Neural cell (in vitro differentiated cells): ENCODE data around the gene TTC9. TPM values are rescaled to one million over a fixed set of nuclear protein-coding genes. Genes with fewer than 3 reads are reported as not detected.

Experiments used
- H2AFZ ChIP-seq: fragments of 200-600, 300-800 bp; sonication (generic), shearing (Covaris generic); 2 replicates; pipeline ENCODE4 v1.6.0; 2014; ENCODE audit warnings: low read depth, mild to moderate bottlenecking, antibody characterized with exemption, low read length, moderate library complexity
- H3F3A ChIP-seq: fragments of 200-600 bp; shearing (Covaris generic); 2 replicates; pipeline ENCODE4 v1.6.1; 2016; ENCODE audit warnings: mild to moderate bottlenecking, moderate library complexity, mixed read lengths, antibody characterized with exemption, low read length; ENCODE audit not compliant: insufficient read depth, poor library complexity, severe bottlenecking
- H3K27ac ChIP-seq: fragments of 200-600, 300-800 bp; sonication (generic), shearing (Covaris generic); 2 replicates; pipeline ENCODE4 v1.5.1; 2014; ENCODE audit warnings: mild to moderate bottlenecking, low read length, moderate library complexity
- H3K27me3 ChIP-seq: fragments of 300-800, 200-600 bp; sonication (generic), shearing (Covaris generic); 2 replicates; pipeline ENCODE4 v1.6.0; 2014; ENCODE audit warnings: mild to moderate bottlenecking, low read depth, low read length, moderate library complexity; ENCODE audit not compliant: insufficient read depth
- H3K36me3 ChIP-seq: fragments of 300-800, 200-600 bp; sonication (generic), shearing (Covaris generic); 2 replicates; pipeline ENCODE4 v1.5.1; 2014; ENCODE audit warnings: mild to moderate bottlenecking, antibody characterized with exemption, low read length, moderate library complexity; ENCODE audit not compliant: insufficient read depth
- H3K4me2 ChIP-seq: fragments of 300-800, 200-600 bp; sonication (generic), shearing (Covaris generic); 2 replicates; pipeline ENCODE4 v1.6.0; 2014; ENCODE audit warnings: mild to moderate bottlenecking, low read length
- H3K4me3 ChIP-seq: fragments of 300-800, 200-600 bp; sonication (generic), shearing (Covaris generic); 2 replicates; pipeline ENCODE4 v1.5.1; 2014; ENCODE audit warnings: mild to moderate bottlenecking, low read length, moderate library complexity
- H3K79me2 ChIP-seq: fragments of 200-600 bp; shearing (Covaris generic); replicated peaks from 2 replicates; pipeline ENCODE4 v1.6.0; 2014; ENCODE audit warnings: mild to moderate bottlenecking, low read length, moderate library complexity; ENCODE audit not compliant: insufficient read depth
- H3K9ac ChIP-seq: fragments of 300-800, 200-600 bp; sonication (generic), shearing (Covaris generic); 2 replicates; pipeline ENCODE4 v1.6.1; 2016; ENCODE audit warnings: mild to moderate bottlenecking, low read length, mixed read lengths
- H3K9me2 ChIP-seq: fragments of 200-600 bp; shearing (Covaris generic); 2 replicates; pipeline ENCODE4 v1.6.1; 2016; ENCODE audit warnings: mild to moderate bottlenecking, low read length, mixed read lengths; ENCODE audit not compliant: insufficient read depth
- H3K9me3 ChIP-seq: fragments of 200-600, 300-800 bp; sonication (generic), shearing (Covaris generic); 2 replicates; pipeline ENCODE4 v1.6.1; 2016; ENCODE audit warnings: mild to moderate bottlenecking, mixed run types, low read length, moderate library complexity, mixed read lengths
- H4K20me1 ChIP-seq: fragments of 200-600 bp; shearing (Covaris generic); 2 replicates; pipeline ENCODE4 v1.6.1; 2016; ENCODE audit warnings: mild to moderate bottlenecking, mixed run types; ENCODE audit not compliant: insufficient read depth
- CTCF ChIP-seq: fragments of 450-650 bp; IDR thresholded peaks from 2 replicates; pipeline ENCODE4 v1.5.1; 2014; ENCODE audit warnings: antibody characterized with exemption, mild to moderate bottlenecking, moderate library complexity; ENCODE audit not compliant: poor library complexity, severe bottlenecking
- EP300 ChIP-seq: fragments of 450-650 bp; conservative IDR thresholded peaks from 2 replicates; pipeline ENCODE4 v1.6.1; 2014; ENCODE audit warnings: antibody characterized with exemption, mild to moderate bottlenecking, moderate library complexity; ENCODE audit not compliant: poor library complexity, severe bottlenecking
- EZH2 ChIP-seq: fragments of 200-600, 300-800 bp; shearing (Covaris generic), sonication (generic); IDR thresholded peaks from 2 replicates; pipeline ENCODE4 v1.6.1; 2014; ENCODE audit warnings: antibody characterized with exemption, low read length, borderline replicate concordance, mild to moderate bottlenecking; ENCODE audit not compliant: insufficient read depth, poor library complexity, severe bottlenecking
- MXI1 ChIP-seq: fragments of 450-650 bp; conservative IDR thresholded peaks from 2 replicates; pipeline ENCODE4 v1.6.1; 2014; ENCODE audit warnings: antibody characterized with exemption, mild to moderate bottlenecking; ENCODE audit not compliant: poor library complexity, severe bottlenecking
- POLR2AphosphoS5 ChIP-seq: IDR thresholded peaks from 2 replicates; pipeline ENCODE4 v1.6.1; 2012
- RAD21 ChIP-seq: fragments of 450-650 bp; conservative IDR thresholded peaks from 2 replicates; pipeline ENCODE4 v1.6.1; 2014; ENCODE audit warnings: antibody characterized with exemption, mild to moderate bottlenecking, moderate library complexity
- REST ChIP-seq: IDR thresholded peaks from 2 replicates; pipeline ENCODE4 v1.6.1; 2012; ENCODE audit warnings: borderline replicate concordance
- SMC3 ChIP-seq: fragments of 450-650 bp; conservative IDR thresholded peaks from 2 replicates; pipeline ENCODE4 v1.6.1; 2014; ENCODE audit warnings: antibody characterized with exemption, mild to moderate bottlenecking, moderate library complexity; ENCODE audit not compliant: poor library complexity
- TAF1 ChIP-seq: IDR thresholded peaks from 2 replicates; pipeline ENCODE4 v1.6.1; 2012; ENCODE audit warnings: low read depth
- polyA plus RNA-seq: library from polyadenylated mRNA; depleted of rRNA; stranded (reverse); fragments of >200 nt; gene quantifications from 2 replicates; pipeline ENCODE4 v1.2.3, GENCODE V29; 2014

TTC9 gene
- polyA plus RNA-seq, 1 donor from 2014 or later, result 11.1 TPM

- Histone ChIP-seq H3K9ac (peak overlapping the region; percentile 85), H3K36me3 (no peaks in the 10 kb centered on the region), H3K9me3 (no peaks in the 10 kb centered on the region), H2AFZ (peak overlapping the region; percentile 17), H3K27me3 (no peaks in the 10 kb centered on the region), H3F3A (no peaks in the 10 kb centered on the region), H3K27ac (peak overlapping the region; percentile 73), H4K20me1 (peaks cover 3% of the 10 kb centered on the region), H3K4me3 (peak overlapping the region; percentile 76), H3K4me2 (peak overlapping the region; percentile 63), H3K9me2 (no peaks in the 10 kb centered on the region), H3K79me2 (peaks cover 35% of the 10 kb centered on the region)
- TF ChIP-seq TAF1, result peak; percentile 68
- TF ChIP-seq MXI1, result peak; percentile 60
- TF ChIP-seq POLR2AphosphoS5, result no peak
- peak; percentile 31 for TF ChIP-seq CTCF
- no peak for TF ChIP-seq EZH2
Measured at GRCh38 chr14:70640938-70641547, 673 bp upstream of the TTC9 start.

- Histone ChIP-seq H3K9me3 (no peaks in the 10 kb centered on the region), H3K27ac (peak overlapping the region; percentile 74), H2AFZ (peak overlapping the region; percentile 38), H3K79me2 (peaks cover 50% of the 10 kb centered on the region), H3K4me3 (peak overlapping the region; percentile 91), H3K27me3 (no peaks in the 10 kb centered on the region), H3K4me2 (peak overlapping the region; percentile 69), H4K20me1 (peaks cover 3% of the 10 kb centered on the region), H3K36me3 (no peaks in the 10 kb centered on the region), H3K9me2 (no peaks in the 10 kb centered on the region), H3F3A (no peaks in the 10 kb centered on the region), H3K9ac (peak overlapping the region; percentile 85)
- TF ChIP-seq MXI1, result peak; percentile 32
- TF ChIP-seq RAD21, result no peak
Measured at GRCh38 chr14:70642303-70643235, 853 bp downstream of the TTC9 start.

GRCh38 chr14:70643967-70644366 is 2.3 kb downstream of the TTC9 start:
- peak overlapping the region; percentile 91 for H3K4me3 ChIP-seq
- peak overlapping the region; percentile 18 for H3K9ac ChIP-seq
- no peak overlapping the region for H2AFZ ChIP-seq
- H3K9me2 ChIP-seq, result no peaks in the 10 kb centered on the region
- H3K27ac ChIP-seq, result no peak overlapping the region
- peaks cover 3% of the 10 kb centered on the region for H4K20me1 ChIP-seq
- TF ChIP-seq CTCF, result no peak
- no peak for TF ChIP-seq SMC3
- no peak for TF ChIP-seq REST
- TF ChIP-seq RAD21, result no peak
- TF ChIP-seq MXI1, result no peak
- no peak for TF ChIP-seq EP300
- no peak for TF ChIP-seq TAF1
- TF ChIP-seq EZH2, result no peak
- TF ChIP-seq POLR2AphosphoS5, result no peak
- peaks cover 57% of the 10 kb centered on the region for H3K79me2 ChIP-seq
- no peaks in the 10 kb centered on the region for H3K27me3 ChIP-seq
- no peaks in the 10 kb centered on the region for H3K9me3 ChIP-seq
- no peaks in the 10 kb centered on the region for H3F3A ChIP-seq
- H3K4me2 ChIP-seq, result peak overlapping the region; percentile 69
- peaks cover under 1% of the 10 kb centered on the region for H3K36me3 ChIP-seq
